ENCODE measurements around the gene A2M.

A2M gene

GRCh38 chr12:9033265-9033887 is 82.3 kb downstream of the A2M start:
- DNase-seq = no peak

GRCh38 chr12:9032202-9032964 is 83.3 kb downstream of the A2M start:
- no peak for DNase-seq

GRCh38 chr12:9030776-9031175 is 84.9 kb downstream of the A2M start:
- no peak for DNase-seq

- no peak for DNase-seq
Measured at GRCh38 chr12:9027161-9028059, 88.3 kb downstream of the A2M start.

- DNase-seq = no peak
Measured at GRCh38 chr12:9024512-9024911, 91.2 kb downstream of the A2M start.

- no peak for DNase-seq
Measured at GRCh38 chr12:9022592-9022991, 93.1 kb downstream of the A2M start.
